ENCODE results near the gene HEATR1. TPM values are rescaled to one million over a fixed set of nuclear protein-coding genes. Genes with fewer than 3 reads are reported as not detected.
"Not testable (repeated sequence)": the region's sequence is repeated elsewhere in the genome, so short reads cannot be mapped to it uniquely, and the experiment has no call there.

The HEATR1 gene
- total RNA-seq, 2 donors from 2014 or later = 11.9 to 25.7 TPM

- no peak for TF ChIP-seq CTCF (IDR thresholded peaks at IDR 0.05)
- H3K27ac ChIP-seq = no peak overlapping the region
- H3K9me3 ChIP-seq = no peaks in the 10 kb centered on the region
- no peaks in the 10 kb centered on the region for H3K27me3 ChIP-seq
- ATAC-seq (no peak), DNase-seq (no peak)
- intact Hi-C loops (cut with DNase I) = loop anchor here (10.0 kb wide), 1 partner anchor 959 kb away; no protein-coding TSS in a partner anchor
- WGBS, 2 donors = 85 to 86% methylated on average over 12 of the region's 12 CpGs
- H3K36me3 ChIP-seq (replicated peaks in 1 of 2; ENCODE audit: insufficient read depth in 1 of 2, low read depth in 2 of 2) = no peaks in the 10 kb centered on the region
- no peaks in the 10 kb centered on the region for H3K4me1 ChIP-seq
- no peak overlapping the region for H3K4me3 ChIP-seq
Measured at GRCh38 chr1:236615399-236616148, 11.3 kb upstream of the HEATR1 start.

GRCh38 chr1:236612349-236612748 lies 8.0 kb upstream of the HEATR1 start:
- Histone ChIP-seq H3K27ac (no peak overlapping the region), H3K9me3 (no peaks in the 10 kb centered on the region), H3K36me3 (replicated peaks in 1 of 2; ENCODE audit: insufficient read depth in 1 of 2, low read depth in 2 of 2) (no peaks in the 10 kb centered on the region), H3K4me3 (no peak overlapping the region), H3K27me3 (no peaks in the 10 kb centered on the region), H3K4me1 (peaks cover 7% of the 10 kb centered on the region)
- DNase-seq = no peak
- intact Hi-C loops (cut with DNase I) = loop anchor here (10.0 kb wide), 1 partner anchor 962 kb away; no protein-coding TSS in a partner anchor
- 91 to 94% methylated on average over 1 of the region's 1 CpG for WGBS, 2 donors
- TF ChIP-seq POLR2A (IDR thresholded peaks at IDR 0.05) (no peak), CTCF (IDR thresholded peaks at IDR 0.05) (no peak)
- ATAC-seq = no peak

GRCh38 chr1:236608930-236609726 lies 4.8 kb upstream of the HEATR1 start:
- Histone ChIP-seq H3K27ac (no peak overlapping the region), H3K4me1 (peaks cover 18% of the 10 kb centered on the region), H3K36me3 (replicated peaks in 1 of 2; ENCODE audit: insufficient read depth in 1 of 2, low read depth in 2 of 2) (no peaks in the 10 kb centered on the region), H3K4me3 (no peak overlapping the region), H3K27me3 (no peaks in the 10 kb centered on the region), H3K9me3 (no peaks in the 10 kb centered on the region)
- intact Hi-C loops (cut with DNase I) = no loop called here
- 12 to 14% methylated on average over 5 of the region's 5 CpGs for WGBS, 2 donors
- ATAC-seq (no peak), DNase-seq (peak; percentile 74 to 78 (median 76))
- TF ChIP-seq CTCF (IDR thresholded peaks at IDR 0.05) = peak; percentile 44 to 79 (median 70)
- no peak for TF ChIP-seq POLR2A (IDR thresholded peaks at IDR 0.05)

GRCh38 chr1:236607597-236607996 lies 3.3 kb upstream of the HEATR1 start:
- DNase-seq; H3K4me3 ChIP-seq; H3K9me3 ChIP-seq; H3K36me3 ChIP-seq (replicated peaks in 1 of 2; ENCODE audit: insufficient read depth in 1 of 2, low read depth in 2 of 2); H3K27me3 ChIP-seq; ATAC-seq; intact Hi-C loops (cut with DNase I); H3K27ac ChIP-seq: not testable (repeated sequence)
- 92 to 95% methylated on average over 10 of the region's 10 CpGs for WGBS, 2 donors
- peaks cover 30% of the 10 kb centered on the region for H3K4me1 ChIP-seq
